ENCODE results near the gene SORCS3.
"Not testable (repeated sequence)": the region's sequence is repeated elsewhere in the genome, so short reads cannot be mapped to it uniquely, and the experiment has no call there.

The SORCS3 gene

DNA sequence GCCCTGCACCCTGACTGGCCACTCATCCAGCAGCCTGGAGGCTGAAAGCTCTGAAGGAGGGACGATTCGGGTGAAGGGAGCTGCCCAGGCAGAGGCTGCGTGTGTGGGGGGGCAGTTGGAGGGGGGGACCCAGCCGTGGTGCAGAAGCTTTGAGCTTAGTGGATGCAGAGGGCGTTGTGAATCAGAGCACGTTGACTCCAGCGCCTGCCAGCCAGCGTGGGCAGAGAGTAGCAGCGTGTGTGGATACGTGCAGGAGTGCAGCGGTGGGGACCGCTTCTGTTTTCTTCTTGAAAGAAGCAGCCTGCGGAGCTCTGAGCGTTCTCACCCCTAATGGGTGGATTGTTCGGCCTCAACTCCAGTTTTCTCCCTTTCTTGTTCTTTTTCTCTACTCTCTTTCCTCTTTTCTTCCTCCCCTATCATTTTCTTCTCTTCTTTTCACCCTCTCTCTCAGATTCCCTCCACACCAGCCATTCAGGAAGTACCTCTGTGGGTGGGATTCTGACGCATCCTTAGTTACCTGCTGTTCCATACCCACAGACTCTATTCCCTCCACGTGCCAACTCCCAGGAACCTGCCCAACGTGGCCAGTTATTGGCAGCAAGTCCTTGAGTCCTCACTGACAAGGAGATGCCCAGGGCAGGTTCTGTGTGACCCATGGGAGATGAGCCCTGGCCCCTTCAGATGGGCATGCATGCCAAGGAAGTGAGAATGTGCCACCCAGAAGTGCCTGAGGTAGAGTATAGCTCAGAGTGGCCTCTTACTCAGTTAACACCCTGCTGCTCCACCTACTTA lies 47.4 kb downstream of the SORCS3 start:
- DNase-seq (ENCODE audit: low read depth) = no peak
- no peak overlapping the region for H3K4me3 ChIP-seq (ENCODE audit: low read length)
- TF ChIP-seq CTCF (IDR thresholded peaks at IDR 0.05; ENCODE audit: insufficient read depth, low read depth, low read length, missing control alignments) = no peak

- TF ChIP-seq CTCF (IDR thresholded peaks at IDR 0.05; ENCODE audit: insufficient read depth, low read depth, low read length, missing control alignments) = no peak
- no peak for DNase-seq (ENCODE audit: low read depth)
- no peak overlapping the region for H3K4me3 ChIP-seq (ENCODE audit: low read length)
These were observed 48.0 kb downstream of the SORCS3 start for GRCh38 chr10:104689105-104689504.

GRCh38 chr10:104689547-104689946 lies 48.5 kb downstream of the SORCS3 start:
- TF ChIP-seq CTCF (IDR thresholded peaks at IDR 0.05; ENCODE audit: insufficient read depth, low read depth, low read length, missing control alignments) = no peak

GRCh38 chr10:104690101-104690500 lies 49.0 kb downstream of the SORCS3 start:
- H3K4me3 ChIP-seq (ENCODE audit: low read length) = no peak overlapping the region
- no peak for TF ChIP-seq CTCF (IDR thresholded peaks at IDR 0.05; ENCODE audit: insufficient read depth, low read depth, low read length, missing control alignments)
- DNase-seq (ENCODE audit: low read depth) = no peak

More at GRCh38 chr10:104689547-104689946, 48.5 kb downstream of the SORCS3 start:
- H3K4me3 ChIP-seq (ENCODE audit: low read length) = no peak overlapping the region
- no peak for DNase-seq (ENCODE audit: low read depth)

DNA sequence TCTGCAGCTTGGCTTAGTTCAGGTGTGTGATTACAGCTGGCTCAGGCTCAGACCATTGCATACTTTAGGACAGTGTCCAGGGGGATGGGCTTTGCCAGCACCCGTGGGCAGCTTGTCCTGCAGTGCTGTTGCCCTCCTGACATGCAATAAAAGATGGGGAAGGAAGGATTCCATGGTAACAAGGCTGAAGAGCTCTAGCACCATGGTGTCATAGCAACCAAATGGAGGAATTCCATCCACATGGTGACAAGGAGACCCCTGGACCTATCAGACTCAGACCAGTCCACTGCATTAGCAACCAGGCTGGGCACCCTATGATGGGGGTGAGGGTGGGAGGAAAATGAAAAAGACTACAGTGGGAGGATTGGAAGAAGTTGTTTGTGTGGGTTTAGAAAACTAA lies 49.9 kb downstream of the SORCS3 start:
- H3K4me3 ChIP-seq (ENCODE audit: low read length) = no peak overlapping the region
- no peak for TF ChIP-seq CTCF (IDR thresholded peaks at IDR 0.05; ENCODE audit: insufficient read depth, low read depth, low read length, missing control alignments)
- no peak for DNase-seq (ENCODE audit: low read depth)

GRCh38 chr10:104694074-104694473 lies 53.0 kb downstream of the SORCS3 start:
- TF ChIP-seq CTCF (IDR thresholded peaks at IDR 0.05; ENCODE audit: insufficient read depth, low read depth, low read length, missing control alignments) = no peak
- DNase-seq (ENCODE audit: low read depth) = no peak
- no peak overlapping the region for H3K4me3 ChIP-seq (ENCODE audit: low read length)

DNA sequence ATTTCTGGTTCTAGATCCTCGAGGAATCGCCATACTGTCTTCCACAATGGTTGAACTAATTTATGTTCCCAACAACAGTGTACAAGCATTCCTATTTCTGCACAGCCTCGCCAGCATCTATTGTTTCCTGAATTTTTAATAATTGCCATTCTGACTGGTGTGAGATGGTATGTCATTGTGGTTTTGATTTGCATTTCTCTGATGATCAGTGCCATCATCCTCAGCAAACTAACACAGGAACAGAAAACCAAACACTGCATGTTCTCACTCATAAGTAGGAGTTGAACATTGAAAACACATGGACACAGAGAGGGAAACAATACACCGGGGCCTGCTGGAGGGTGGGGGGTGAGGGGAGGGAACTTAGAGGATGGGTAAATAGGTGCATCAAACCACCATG lies 62.2 kb downstream of the SORCS3 start:
- not testable (repeated sequence) for DNase-seq (ENCODE audit: low read depth)

More for the DNA sequence above, 62.2 kb downstream of the SORCS3 start:
- H3K4me3 ChIP-seq (ENCODE audit: low read length) = not testable (repeated sequence)

Measured in epithelial cell of esophagus (primary cell).